HCT116 (cell line): ENCODE results near the gene PACRG. TPM values are rescaled to one million over a fixed set of nuclear protein-coding genes. Genes with fewer than 3 reads are reported as not detected.

Experiments
- ATAC-seq: fragments of 200-7000 bp; cut with Tn5 transposase; 2 replicates; pipeline ENCODE4 v1.9.1; 2020; ENCODE audit warnings: mild to moderate bottlenecking, moderate library complexity
- BruUV-seq: library from RNA; stranded (reverse); fragments of 400-500 nt; replicated peaks from 2 replicates; lab custom pipeline; 2021; lab: Mats Ljungman, UMichigan
- CTCF ChIA-PET: fragments of 300-600 bp; sonication (Branson Sonifier 250); formaldehyde crosslinking; loops from one replicate; lab custom pipeline; 2021; ENCODE audit warnings: antibody characterized with exemption; lab: Charles Lee
- POLR2A ChIA-PET: fragments of 300-600, 350-600 bp; sonication (Branson Sonifier 250); formaldehyde crosslinking; loops from one replicate; lab custom pipeline; 2021; ENCODE audit warnings: antibody characterized with exemption; lab: Charles Lee
- RAD21 ChIA-PET, 2 experiments: fragments of 300-600 bp; sonication (Branson Sonifier 250); formaldehyde crosslinking; loops; one replicate each; lab custom pipeline; 2023; ENCODE audit warnings: low total read pairs in 2 of 2; ENCODE audit not compliant: uncharacterized antibody in 2 of 2, unreplicated experiment in 2 of 2, low non-redundant PET in 1 of 2; lab: Charles Lee
- DNase-seq: peaks from one replicate; pipeline ENCODE4 v3.0.0-alpha.2; 2010; ENCODE audit warnings: low read depth, low spot score
- H2AFZ ChIP-seq: fragments of 200-600 bp; shearing (Covaris generic), sonication (generic); 2 replicates; pipeline ENCODE4 v1.6.1; 2017; ENCODE audit warnings: low read depth, mixed run types, mixed read lengths, antibody characterized with exemption, low read length; ENCODE audit not compliant: poor library complexity, severe bottlenecking
- H3K27ac ChIP-seq: 2 replicates; pipeline ENCODE4 v1.5.1; 2012; ENCODE audit warnings: low read depth, low read length
- H3K27me3 ChIP-seq: fragments of 200-600 bp; sonication (generic); 2 replicates; pipeline ENCODE4 v1.6.1; 2016; ENCODE audit warnings: mixed run types, low read length, mixed read lengths; ENCODE audit not compliant: insufficient read depth
- H3K36me3 ChIP-seq, 2 experiments: fragments of 200-500 bp in 1 of 2; fragments of 200-600 bp in 1 of 2; sonication (Bioruptor generic) in 1 of 2; sonication (generic) in 1 of 2; 2 replicates each; pipeline versions ENCODE4 v1.5.1 to v1.6.1; 2014 to 2016; ENCODE audit warnings: low read length in 2 of 2, inconsistent platforms in 1 of 2, mixed read lengths in 1 of 2, mixed run types in 1 of 2; ENCODE audit not compliant: insufficient read depth in 2 of 2, control insufficient read depth in 1 of 2
- H3K4me1 ChIP-seq, 2 experiments: fragments of 200-600 bp in 1 of 2; sonication (generic) in 1 of 2; 2 replicates each; pipeline versions ENCODE4 v1.5.1 to v1.6.1; 2012 to 2017; ENCODE audit warnings: low read length in 2 of 2, inconsistent platforms in 1 of 2, mild to moderate bottlenecking in 1 of 2, mixed read lengths in 1 of 2, mixed run types in 1 of 2, moderate library complexity in 1 of 2; ENCODE audit not compliant: insufficient read depth in 2 of 2, control insufficient read depth in 1 of 2
- H3K4me2 ChIP-seq: fragments of 200-600 bp; sonication (generic); 2 replicates; pipeline ENCODE4 v1.6.1; 2017; ENCODE audit warnings: mixed run types, low read length, mixed read lengths
- H3K4me3 ChIP-seq, 2 experiments: fragments of 200-600 bp in 1 of 2; sonication (generic) in 1 of 2; replicated peaks in 1 of 2; 2 replicates each; pipeline ENCODE4 v1.5.1; 2011 to 2016; ENCODE audit warnings: low read length in 2 of 2, control low read depth in 1 of 2, low read depth in 1 of 2, mild to moderate bottlenecking in 1 of 2, mixed read lengths in 1 of 2, mixed run types in 1 of 2
- H3K79me2 ChIP-seq: fragments of 200-600 bp; sonication (generic); 2 replicates; pipeline ENCODE4 v1.6.1; 2017; ENCODE audit warnings: mild to moderate bottlenecking, mixed run types, low read length, moderate library complexity, mixed read lengths; ENCODE audit not compliant: insufficient read depth
- H3K9ac ChIP-seq: fragments of 200-600 bp; sonication (generic); 2 replicates; pipeline ENCODE4 v1.6.1; 2016; ENCODE audit warnings: low read length, mixed read lengths
- H3K9me2 ChIP-seq: fragments of 200-600 bp; sonication (generic), shearing (Covaris generic); 2 replicates; pipeline ENCODE4 v1.6.1; 2017; ENCODE audit warnings: mixed run types, mild to moderate bottlenecking, moderate library complexity; ENCODE audit not compliant: insufficient read depth
- H3K9me3 ChIP-seq, 2 experiments: fragments of 200-500 bp in 1 of 2; fragments of 200-600 bp in 1 of 2; sonication (Bioruptor generic) in 1 of 2; sonication (generic) in 1 of 2; 2 replicates each; pipeline ENCODE4 v1.6.1; 2014 to 2017; ENCODE audit warnings: low read length in 2 of 2, mixed read lengths in 2 of 2, inconsistent platforms in 1 of 2, low read depth in 1 of 2, mild to moderate bottlenecking in 1 of 2, mixed run types in 1 of 2, moderate library complexity in 1 of 2; ENCODE audit not compliant: control insufficient read depth in 1 of 2, insufficient read depth in 1 of 2
- H4K20me1 ChIP-seq: fragments of 200-600 bp; sonication (generic), shearing (Covaris generic); 2 replicates; pipeline ENCODE4 v1.6.1; 2017; ENCODE audit warnings: mixed run types, mild to moderate bottlenecking, moderate library complexity; ENCODE audit not compliant: insufficient read depth
- ELF1 ChIP-seq: IDR thresholded peaks from 2 replicates; pipeline ENCODE4 v1.6.1; 2012; ENCODE audit warnings: low read depth, borderline replicate concordance
- JUND ChIP-seq: IDR thresholded peaks from 2 replicates; pipeline ENCODE4 v1.6.1; 2012
- POLR2A ChIP-seq: IDR thresholded peaks from 2 replicates; pipeline ENCODE4 v1.7.0; 2011; ENCODE audit warnings: borderline replicate concordance; ENCODE audit not compliant: insufficient read depth, insufficient read length; ENCODE audit errors: extremely low read depth
- SIN3A ChIP-seq: IDR thresholded peaks from 2 replicates; pipeline ENCODE4 v1.6.1; 2012; ENCODE audit warnings: low read depth
- SP1 ChIP-seq: IDR thresholded peaks from 2 replicates; pipeline ENCODE4 v1.6.1; 2012; ENCODE audit warnings: low read depth
- TCF7L2 ChIP-seq: IDR thresholded peaks from 2 replicates; pipeline ENCODE4 v1.7.0; 2011; ENCODE audit warnings: borderline replicate concordance, inconsistent platforms; ENCODE audit not compliant: insufficient read depth, insufficient read length; ENCODE audit errors: extremely low read depth
- intact Hi-C: fragments of 100-400 bp; cut with micrococcal nuclease; formaldehyde crosslinking; loops from 2 replicates; pipeline ENCODE4 v1.10.0; 2022
- total RNA-seq: library from RNA; stranded (reverse); gene quantifications from one replicate; pipeline ENCODE4 v1.2.1, GENCODE V29; 2021; ENCODE audit not compliant: unreplicated experiment
- TF ChIP-seq, protein P1 (sequence below): IDR thresholded peaks from 2 replicates; pipeline ENCODE4 v1.6.1; 2011; ENCODE audit warnings: mild to moderate bottlenecking, low read length, moderate library complexity; ENCODE audit not compliant: insufficient replicate concordance; ENCODE audit errors: extremely low read depth

Gene PACRG
- total RNA-seq, 1 experiment from 2014 or later, result 0.71 TPM

DNA sequence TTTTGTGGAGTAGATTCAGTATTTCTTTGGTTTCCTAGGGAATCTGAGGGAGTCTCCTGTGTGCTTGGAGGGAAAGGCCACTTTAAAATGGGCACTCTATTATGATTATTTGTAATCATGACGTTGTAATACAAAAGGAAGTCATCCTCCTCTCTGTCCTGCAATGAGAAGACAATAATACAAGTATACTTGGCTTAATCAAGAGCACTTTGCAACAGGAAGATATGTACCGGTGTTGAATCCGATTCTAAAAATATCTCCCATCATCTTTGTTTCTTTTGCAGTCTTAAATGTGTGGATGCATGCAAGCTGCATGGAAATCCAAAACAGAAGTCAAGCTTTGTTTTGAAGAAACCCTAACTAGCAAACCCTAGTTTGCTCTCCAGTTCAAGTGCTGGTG is 592.6 kb downstream of the PACRG start:
- no peak overlapping the region for H3K9ac ChIP-seq
- no peak overlapping the region for H3K4me2 ChIP-seq
- CTCF ChIA-PET, result no interaction called here
- H3K27me3 ChIP-seq, result no peaks in the 10 kb centered on the region
- BruUV-seq, result no TSS peak
- no peaks in the 10 kb centered on the region for H3K9me2 ChIP-seq
- no peak overlapping the region for H3K4me3 ChIP-seq
- no peak overlapping the region for H3K27ac ChIP-seq
- H2AFZ ChIP-seq, result no peak overlapping the region
- intact Hi-C loops, result no loop called here
- H3K4me1 ChIP-seq, result no peaks in the 10 kb centered on the region
- no peak for DNase-seq
- H3K36me3 ChIP-seq, result no peaks in the 10 kb centered on the region
- TF ChIP-seq SIN3A, result no peak
- TF ChIP-seq, protein P1, sequence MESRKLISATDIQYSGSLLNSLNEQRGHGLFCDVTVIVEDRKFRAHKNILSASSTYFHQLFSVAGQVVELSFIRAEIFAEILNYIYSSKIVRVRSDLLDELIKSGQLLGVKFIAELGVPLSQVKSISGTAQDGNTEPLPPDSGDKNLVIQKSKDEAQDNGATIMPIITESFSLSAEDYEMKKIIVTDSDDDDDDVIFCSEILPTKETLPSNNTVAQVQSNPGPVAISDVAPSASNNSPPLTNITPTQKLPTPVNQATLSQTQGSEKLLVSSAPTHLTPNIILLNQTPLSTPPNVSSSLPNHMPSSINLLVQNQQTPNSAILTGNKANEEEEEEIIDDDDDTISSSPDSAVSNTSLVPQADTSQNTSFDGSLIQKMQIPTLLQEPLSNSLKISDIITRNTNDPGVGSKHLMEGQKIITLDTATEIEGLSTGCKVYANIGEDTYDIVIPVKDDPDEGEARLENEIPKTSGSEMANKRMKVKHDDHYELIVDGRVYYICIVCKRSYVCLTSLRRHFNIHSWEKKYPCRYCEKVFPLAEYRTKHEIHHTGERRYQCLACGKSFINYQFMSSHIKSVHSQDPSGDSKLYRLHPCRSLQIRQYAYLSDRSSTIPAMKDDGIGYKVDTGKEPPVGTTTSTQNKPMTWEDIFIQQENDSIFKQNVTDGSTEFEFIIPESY, result no peak
- no peak for TF ChIP-seq POLR2A
- TF ChIP-seq JUND, result no peak
- no peaks in the 10 kb centered on the region for H3K79me2 ChIP-seq
- H4K20me1 ChIP-seq, result no peaks in the 10 kb centered on the region
- POLR2A ChIA-PET, result no interaction called here
- ATAC-seq, result no peak
- RAD21 ChIA-PET, result no interaction called here
- no peaks in the 10 kb centered on the region; a peak in 1 of 4 replicates for H3K9me3 ChIP-seq

DNA sequence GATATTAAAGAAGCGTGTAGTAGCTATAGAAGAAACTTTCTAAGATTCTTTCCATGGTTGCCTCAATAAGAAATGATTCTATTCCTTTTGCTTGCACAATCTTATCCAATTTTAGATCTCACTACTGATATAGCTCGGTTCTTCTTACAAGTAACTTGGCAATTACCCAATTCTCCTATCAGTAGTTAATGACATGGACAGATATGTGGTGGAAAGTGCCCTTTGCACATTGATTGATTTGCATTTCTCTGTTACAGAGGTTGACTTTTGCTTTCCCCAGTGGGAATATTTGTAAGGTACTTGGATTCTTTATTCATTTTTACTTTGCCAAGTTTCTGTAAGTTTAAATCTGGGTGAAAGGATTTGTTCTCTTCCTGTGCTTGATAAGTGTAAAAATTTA is 593.0 kb downstream of the PACRG start:
- ChIA-PET RAD21 (no interaction called here), CTCF (no interaction called here), POLR2A (no interaction called here)
- no peaks in the 10 kb centered on the region for H3K4me1 ChIP-seq
- no peaks in the 10 kb centered on the region for H3K79me2 ChIP-seq
- TF ChIP-seq SP1 (no peak), TCF7L2 (no peak), POLR2A (no peak), ELF1 (no peak)
- no peak overlapping the region for H2AFZ ChIP-seq
- no peak overlapping the region for H3K27ac ChIP-seq
- no TSS peak for BruUV-seq
- no peaks in the 10 kb centered on the region for H4K20me1 ChIP-seq
- no peak overlapping the region for H3K4me3 ChIP-seq
- DNase-seq, result no peak
- H3K9me3 ChIP-seq, result no peaks in the 10 kb centered on the region; a peak in 1 of 4 replicates
- no peaks in the 10 kb centered on the region for H3K9me2 ChIP-seq
- H3K36me3 ChIP-seq, result no peaks in the 10 kb centered on the region
- H3K9ac ChIP-seq, result no peak overlapping the region
- ATAC-seq, result no peak
- H3K27me3 ChIP-seq, result no peaks in the 10 kb centered on the region
- H3K4me2 ChIP-seq, result no peak overlapping the region
- intact Hi-C loops, result no loop called here
